Upper lobe of left lung (tissue), 4 donors: Measurements from ENCODE around the gene ZBTB45.

Experiments
- CTCF ChIP-seq, 6 experiments: fragments of 450-650 bp in 4 of 6; fragments of 200-600 bp in 2 of 6; sonication (generic) in 2 of 6; IDR thresholded peaks; one replicate each; pipeline ENCODE4 v1.5.1; 2016 to 2019; ENCODE audit warnings: antibody characterized with exemption in 6 of 6
- EP300 ChIP-seq, 4 donors: sonication (generic); formaldehyde crosslinking; IDR thresholded peaks; one replicate each; pipeline ENCODE4 v1.5.1; 2017; ENCODE audit warnings: antibody characterized with exemption in 4 of 4, control low read depth in 2 of 4

GRCh38 chr19:58500242-58500641, 19.4 kb downstream of the ZBTB45 start:
- no peak for TF ChIP-seq CTCF (IDR thresholded peaks at IDR 0.05)
- no peak for TF ChIP-seq EP300 (IDR thresholded peaks at IDR 0.05)
